ENCODE data around the gene EIF3K.
A peak's percentile ranks its signal among the peaks of the same experiment; 100 is the strongest.

Gene EIF3K

DNA sequence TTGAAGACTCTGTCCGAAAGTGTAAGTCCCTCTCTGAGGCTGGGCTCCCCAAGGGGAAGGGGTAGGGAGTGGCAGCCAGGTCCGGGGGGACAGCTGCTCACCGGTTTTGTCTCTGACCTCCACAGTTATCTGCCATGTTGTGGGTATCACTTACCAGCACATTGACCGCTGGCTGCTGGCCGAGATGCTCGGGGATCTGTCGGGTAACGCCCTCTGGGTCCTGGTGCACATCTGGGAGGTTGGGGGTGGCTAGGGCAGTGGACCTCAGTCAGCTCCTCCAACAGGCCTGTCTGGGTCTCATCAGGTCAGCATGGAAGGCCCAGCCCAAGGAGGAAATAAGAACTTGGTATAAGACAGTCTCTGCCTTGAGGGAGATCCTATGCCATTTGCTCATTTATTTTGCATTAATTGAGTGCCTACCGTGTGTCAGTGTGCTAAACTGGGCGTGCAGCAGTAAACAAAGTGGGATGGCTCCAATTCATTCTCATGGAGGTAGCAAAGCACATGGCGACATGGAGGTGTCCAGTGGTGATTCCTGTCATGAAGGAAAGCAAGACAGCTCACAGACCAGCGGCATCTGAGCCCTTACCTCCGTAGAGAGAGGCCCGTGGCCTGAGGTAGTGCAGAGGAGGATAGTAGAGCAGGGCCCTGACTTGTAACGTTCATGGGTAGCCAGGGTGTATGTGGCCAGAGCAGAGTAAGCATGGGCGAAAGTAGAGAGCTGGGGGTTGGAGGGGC lies 13.7 kb downstream of the EIF3K start:
- Histone ChIP-seq H4K20me1 (ENCODE audit: insufficient read depth, low read length) (no peaks in the 10 kb centered on the region), H3K27ac (ENCODE audit: low read length) (no peak overlapping the region)

DNA sequence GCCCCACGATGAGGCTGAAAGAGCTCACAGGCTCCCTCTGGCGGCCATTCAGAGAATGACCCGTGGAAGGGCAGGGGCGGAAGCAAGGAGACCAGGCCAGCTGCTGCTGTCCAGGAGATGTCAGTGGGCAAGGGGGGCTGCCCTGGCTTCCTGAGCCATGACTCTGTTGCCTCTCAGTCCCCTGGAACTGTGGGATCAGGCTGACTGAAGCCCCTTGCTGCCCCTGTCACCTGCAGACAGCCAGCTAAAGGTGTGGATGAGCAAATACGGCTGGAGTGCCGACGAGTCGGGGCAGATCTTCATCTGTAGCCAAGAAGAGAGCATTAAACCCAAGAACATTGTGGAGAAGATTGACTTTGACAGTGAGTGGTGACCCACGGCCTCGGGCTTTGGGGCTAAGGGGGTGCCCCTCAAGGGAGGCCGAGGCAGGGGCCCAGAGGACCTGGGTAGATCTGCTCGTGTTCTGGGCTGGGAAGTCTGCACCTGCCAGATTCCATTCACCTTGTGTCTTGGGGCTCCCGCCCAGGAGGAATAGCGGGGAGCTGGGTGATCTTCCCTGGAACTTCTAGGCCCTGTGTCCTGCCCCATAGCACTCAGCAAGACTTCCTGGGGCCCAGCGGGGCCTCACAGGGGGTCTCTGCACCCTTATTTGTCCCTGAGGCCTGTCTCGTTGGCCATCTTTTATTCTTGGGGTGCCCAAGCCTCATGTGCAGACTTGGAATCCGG lies 15.9 kb downstream of the EIF3K start:
- Histone ChIP-seq H3K4me1 (ENCODE audit: low read length) (peaks cover 6% of the 10 kb centered on the region), H3K27me3 (replicated peaks; ENCODE audit: insufficient read depth, low read length) (no peaks in the 10 kb centered on the region), H3K27ac (ENCODE audit: low read length) (no peak overlapping the region), H3K4me2 (ENCODE audit: low read depth, low read length) (no peak overlapping the region), H3K9me3 (replicated peaks; ENCODE audit: insufficient read depth, low read length) (no peaks in the 10 kb centered on the region), H3K36me3 (replicated peaks; ENCODE audit: insufficient read depth, low read length) (no peaks in the 10 kb centered on the region), H3K9me2 (replicated peaks; ENCODE audit: insufficient read depth, low read length) (no peaks in the 10 kb centered on the region), H2AFZ (ENCODE audit: low read length) (no peak overlapping the region), H3K4me3 (ENCODE audit: low read length) (no peak overlapping the region), H3K9ac (ENCODE audit: low read length) (no peak overlapping the region), H3F3A (ENCODE audit: insufficient read depth, low read length) (no peaks in the 10 kb centered on the region; the same call in 1 of the 2 replicates), H4K20me1 (ENCODE audit: insufficient read depth, low read length) (no peaks in the 10 kb centered on the region), H3K79me2 (ENCODE audit: low read length) (no peaks in the 10 kb centered on the region)
- peak; percentile 54 for DNase-seq
- TF ChIP-seq, protein P1, sequence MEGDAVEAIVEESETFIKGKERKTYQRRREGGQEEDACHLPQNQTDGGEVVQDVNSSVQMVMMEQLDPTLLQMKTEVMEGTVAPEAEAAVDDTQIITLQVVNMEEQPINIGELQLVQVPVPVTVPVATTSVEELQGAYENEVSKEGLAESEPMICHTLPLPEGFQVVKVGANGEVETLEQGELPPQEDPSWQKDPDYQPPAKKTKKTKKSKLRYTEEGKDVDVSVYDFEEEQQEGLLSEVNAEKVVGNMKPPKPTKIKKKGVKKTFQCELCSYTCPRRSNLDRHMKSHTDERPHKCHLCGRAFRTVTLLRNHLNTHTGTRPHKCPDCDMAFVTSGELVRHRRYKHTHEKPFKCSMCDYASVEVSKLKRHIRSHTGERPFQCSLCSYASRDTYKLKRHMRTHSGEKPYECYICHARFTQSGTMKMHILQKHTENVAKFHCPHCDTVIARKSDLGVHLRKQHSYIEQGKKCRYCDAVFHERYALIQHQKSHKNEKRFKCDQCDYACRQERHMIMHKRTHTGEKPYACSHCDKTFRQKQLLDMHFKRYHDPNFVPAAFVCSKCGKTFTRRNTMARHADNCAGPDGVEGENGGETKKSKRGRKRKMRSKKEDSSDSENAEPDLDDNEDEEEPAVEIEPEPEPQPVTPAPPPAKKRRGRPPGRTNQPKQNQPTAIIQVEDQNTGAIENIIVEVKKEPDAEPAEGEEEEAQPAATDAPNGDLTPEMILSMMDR (IDR thresholded peaks at IDR 0.05; ENCODE audit: low read length), result peak; percentile 88
- TF ChIP-seq EZH2 (optimal IDR thresholded peaks at IDR 0.05; ENCODE audit: low read depth, low read length), result no peak

More for the DNA sequence above, 13.7 kb downstream of the EIF3K start:
- no peaks in the 10 kb centered on the region for H3K36me3 ChIP-seq (replicated peaks; ENCODE audit: insufficient read depth, low read length)
- H3K79me2 ChIP-seq (ENCODE audit: low read length), result no peaks in the 10 kb centered on the region
- H2AFZ ChIP-seq (ENCODE audit: low read length), result no peak overlapping the region
- TF ChIP-seq EZH2phosphoT487 (IDR thresholded peaks at IDR 0.05; ENCODE audit: low read length) (no peak), EZH2 (optimal IDR thresholded peaks at IDR 0.05; ENCODE audit: low read depth, low read length) (no peak)
- TF ChIP-seq, protein P1 (IDR thresholded peaks at IDR 0.05; ENCODE audit: low read length), result no peak
- no peak overlapping the region for H3K4me2 ChIP-seq (ENCODE audit: low read depth, low read length)
- peaks cover 6% of the 10 kb centered on the region for H3K4me1 ChIP-seq (ENCODE audit: low read length)
- no peaks in the 10 kb centered on the region; the same call in 1 of the 2 replicates for H3F3A ChIP-seq (ENCODE audit: insufficient read depth, low read length)
- no peak overlapping the region for H3K4me3 ChIP-seq (ENCODE audit: low read length)
- DNase-seq, result no peak
- H3K27me3 ChIP-seq (replicated peaks; ENCODE audit: insufficient read depth, low read length), result no peaks in the 10 kb centered on the region
- H3K9ac ChIP-seq (ENCODE audit: low read length), result no peak overlapping the region
- no peaks in the 10 kb centered on the region for H3K9me2 ChIP-seq (replicated peaks; ENCODE audit: insufficient read depth, low read length)
- no peaks in the 10 kb centered on the region for H3K9me3 ChIP-seq (replicated peaks; ENCODE audit: insufficient read depth, low read length)

DNA sequence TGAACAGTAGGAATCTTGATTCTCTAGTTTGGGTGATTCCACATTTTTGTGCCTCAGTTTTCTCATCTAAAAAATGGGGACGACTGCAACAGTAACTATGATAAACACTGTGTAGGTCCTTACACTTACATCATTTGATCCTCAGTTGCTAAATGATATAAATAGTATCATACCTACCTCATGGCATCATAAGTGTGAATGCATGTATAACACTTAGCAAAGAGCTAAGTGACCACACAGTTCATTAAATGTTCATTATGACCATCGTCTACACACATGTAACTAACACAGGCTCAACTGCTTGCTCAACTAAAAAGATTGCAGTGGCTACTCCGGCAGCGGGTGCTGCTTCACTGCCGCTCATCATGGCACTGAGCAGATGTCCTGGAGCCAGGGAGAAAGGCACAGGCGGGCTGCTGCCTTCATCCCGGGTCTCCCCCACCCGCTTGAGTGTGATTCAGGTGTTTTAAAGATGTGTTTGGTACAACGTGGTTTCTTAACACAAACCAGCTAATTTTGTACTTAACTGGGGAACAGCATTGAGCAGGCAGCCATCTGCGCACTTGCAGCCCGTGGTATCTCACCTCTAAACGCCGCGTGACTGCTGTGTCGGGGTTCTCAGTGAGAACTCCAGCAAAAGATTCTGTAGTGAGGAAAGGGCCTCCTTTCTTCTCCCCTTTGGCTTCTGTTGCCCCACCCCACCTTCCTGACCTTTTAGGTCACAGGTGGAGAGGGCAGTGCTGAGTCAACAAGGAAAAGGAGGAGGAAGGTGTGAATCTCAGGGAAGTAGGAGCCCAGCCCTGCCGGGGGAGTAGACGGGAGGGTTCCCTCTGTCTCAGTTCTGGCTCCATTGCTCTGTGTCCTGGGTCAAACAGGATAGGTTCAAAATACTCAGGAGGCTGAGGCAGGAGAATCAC lies 16.8 kb downstream of the EIF3K start:
- Histone ChIP-seq H3K36me3 (replicated peaks; ENCODE audit: insufficient read depth, low read length) (no peaks in the 10 kb centered on the region), H3K27ac (ENCODE audit: low read length) (no peak overlapping the region), H3K4me3 (ENCODE audit: low read length) (no peak overlapping the region), H3K9me2 (replicated peaks; ENCODE audit: insufficient read depth, low read length) (no peaks in the 10 kb centered on the region), H3K79me2 (ENCODE audit: low read length) (no peaks in the 10 kb centered on the region), H3K9ac (ENCODE audit: low read length) (no peak overlapping the region), H3K4me1 (ENCODE audit: low read length) (peaks cover 6% of the 10 kb centered on the region), H2AFZ (ENCODE audit: low read length) (no peak overlapping the region), H3K27me3 (replicated peaks; ENCODE audit: insufficient read depth, low read length) (no peaks in the 10 kb centered on the region), H3F3A (ENCODE audit: insufficient read depth, low read length) (no peaks in the 10 kb centered on the region; the same call in 1 of the 2 replicates), H4K20me1 (ENCODE audit: insufficient read depth, low read length) (no peaks in the 10 kb centered on the region), H3K4me2 (ENCODE audit: low read depth, low read length) (no peak overlapping the region), H3K9me3 (replicated peaks; ENCODE audit: insufficient read depth, low read length) (no peaks in the 10 kb centered on the region)
- no peak for DNase-seq
- TF ChIP-seq EZH2phosphoT487 (IDR thresholded peaks at IDR 0.05; ENCODE audit: low read length) (no peak), EZH2 (optimal IDR thresholded peaks at IDR 0.05; ENCODE audit: low read depth, low read length) (no peak)
- TF ChIP-seq, protein P1 (IDR thresholded peaks at IDR 0.05; ENCODE audit: low read length), result no peak
